HG02852 (cell line): Measurements from ENCODE around the gene USO1.
"Not testable (repeated sequence)": the region's sequence is repeated elsewhere in the genome, so short reads cannot be mapped to it uniquely, and the experiment has no call there.

ENCODE experiments used
- ATAC-seq: cut with Tn5 transposase; IDR thresholded peaks from one replicate; pipeline ENCODE4 v1.9.1; 2021; ENCODE audit warnings: mild to moderate bottlenecking, moderate library complexity; ENCODE audit not compliant: unreplicated experiment

USO1 gene

DNA sequence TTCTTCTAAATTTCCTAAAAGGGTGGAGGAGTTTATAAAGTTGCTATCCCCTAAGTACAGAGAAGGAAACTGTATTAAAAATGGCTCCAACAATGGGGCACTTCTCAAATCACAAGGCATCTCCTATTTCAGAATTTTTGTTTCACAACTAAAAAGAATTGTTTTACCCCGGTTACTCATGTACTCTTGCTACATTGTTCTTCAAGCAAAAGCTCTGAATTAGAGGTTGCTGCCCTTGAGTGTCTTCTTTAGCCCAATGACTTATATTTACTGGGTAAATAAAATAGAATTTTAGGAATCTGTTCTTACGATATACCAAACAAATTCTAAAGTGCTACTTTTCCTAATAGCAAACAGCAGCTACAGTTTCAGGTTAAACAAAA, 110.4 kb downstream of the USO1 start:
- ATAC-seq: no peak

DNA sequence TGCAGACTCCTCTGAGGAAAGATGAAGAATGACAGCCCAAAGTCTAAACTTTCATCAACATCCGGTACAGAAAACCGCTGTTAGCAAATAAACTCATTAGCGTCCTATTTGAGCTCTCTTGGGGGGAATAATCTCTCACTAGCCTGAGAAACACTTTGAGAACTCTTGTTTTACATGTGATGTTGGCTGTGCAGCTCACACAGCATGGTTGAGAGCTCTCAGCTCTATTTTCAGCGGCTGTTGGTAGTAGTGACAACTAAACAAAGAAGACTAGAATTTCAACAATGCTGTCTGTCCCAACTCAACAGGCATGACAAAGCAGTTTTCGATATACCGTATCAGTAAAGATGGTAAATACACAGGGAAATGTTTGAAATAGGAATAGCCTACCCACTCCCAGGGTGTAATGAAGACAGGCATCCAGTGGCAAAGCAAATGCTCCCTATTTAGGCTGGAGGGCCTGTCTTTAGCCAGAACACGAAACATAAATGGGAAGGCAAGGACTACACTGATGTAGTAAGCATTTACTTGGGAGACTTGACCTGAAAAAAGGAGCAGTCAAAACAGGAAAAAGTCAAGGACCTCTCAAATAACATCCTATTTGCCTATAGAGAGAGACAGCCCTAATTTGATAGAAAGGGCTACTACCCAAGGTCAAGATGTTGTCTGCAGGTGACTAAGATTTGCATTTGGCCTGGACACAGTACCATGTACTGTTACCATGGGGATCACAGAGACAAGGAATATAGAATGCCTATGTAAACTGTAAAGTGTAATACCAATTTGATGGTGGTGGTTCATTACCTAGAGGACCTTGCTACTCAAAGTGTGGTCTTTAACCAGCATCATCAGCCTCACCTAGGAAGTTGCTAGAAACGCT, 117.5 kb downstream of the USO1 start:
- no peak for ATAC-seq

- no peak for ATAC-seq
Observed at GRCh38 chr4:75843596-75843995, 119.2 kb downstream of the USO1 start.

GRCh38 chr4:75844151-75844662, 119.8 kb downstream of the USO1 start:
- ATAC-seq: no peak

DNA sequence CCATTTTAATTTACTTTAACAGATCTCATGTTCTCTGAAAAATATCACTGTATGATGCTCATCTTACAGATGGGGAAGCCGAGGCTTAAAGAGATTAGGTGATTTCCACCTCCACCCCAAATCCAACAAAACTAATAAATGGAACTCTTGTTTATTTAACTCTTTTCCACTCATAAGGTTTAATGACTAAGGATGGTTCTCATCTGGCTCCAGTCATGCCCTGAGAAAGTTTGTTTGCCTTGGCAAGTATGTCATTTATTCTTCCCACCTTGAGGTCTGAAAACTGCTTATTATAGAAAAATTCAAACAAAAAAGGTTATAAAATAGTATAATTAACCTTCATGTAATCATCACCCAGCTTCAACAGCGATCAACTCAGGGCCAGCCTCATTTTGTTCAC, 121.6 kb downstream of the USO1 start:
- no peak for ATAC-seq

DNA sequence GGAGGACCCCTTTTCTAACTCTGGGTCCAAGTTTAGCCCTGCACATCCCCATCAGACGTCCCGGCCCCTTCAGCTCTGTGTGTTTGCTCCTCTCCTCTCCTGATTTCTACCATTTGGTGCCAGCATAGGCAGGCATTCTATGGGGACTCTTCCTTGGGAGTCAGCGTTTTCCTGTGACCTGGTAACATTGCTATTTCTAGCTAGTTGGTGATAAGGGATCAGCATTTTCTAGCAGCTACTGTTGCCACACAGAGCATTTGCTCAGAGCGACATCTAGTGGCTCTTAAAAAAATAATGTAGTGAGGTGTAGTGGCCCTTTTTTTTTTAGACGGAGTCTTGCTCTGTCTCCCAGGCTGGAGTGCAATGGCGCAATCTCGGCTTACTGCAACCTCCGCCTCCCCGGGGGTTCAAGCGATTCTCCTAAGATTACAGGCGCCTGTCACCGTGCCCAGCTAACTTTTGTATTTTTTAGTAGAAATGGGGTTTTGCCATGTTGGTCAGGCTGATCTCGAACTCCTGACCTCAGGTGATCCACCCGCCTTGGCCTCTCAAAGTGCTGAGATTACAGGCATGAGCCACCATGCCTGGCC, 123.9 kb downstream of the USO1 start:
- ATAC-seq: not testable (repeated sequence)

- ATAC-seq: no peak
Observed at GRCh38 chr4:75848891-75849290, 124.5 kb downstream of the USO1 start.

DNA sequence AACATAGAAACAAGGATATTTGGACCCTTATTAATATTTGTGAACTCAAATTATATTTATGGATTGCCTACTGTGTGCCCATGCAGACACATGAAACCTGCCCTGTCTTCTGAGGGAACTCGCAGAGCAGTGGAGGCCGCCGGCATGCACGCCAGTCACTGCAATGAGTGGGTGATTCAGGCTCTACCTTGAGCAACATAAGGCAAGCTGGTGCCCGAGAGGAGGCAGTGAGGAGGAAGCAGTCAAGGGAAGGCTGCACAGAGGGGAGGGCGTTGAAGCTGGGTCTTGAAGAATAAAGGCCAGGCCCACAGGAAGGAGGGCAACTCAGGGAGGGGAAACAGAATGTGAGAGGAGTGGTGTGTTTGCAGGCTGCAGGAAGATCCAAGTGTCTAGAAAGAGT, 125.1 kb downstream of the USO1 start:
- no peak for ATAC-seq

GRCh38 chr4:75858721-75859120, 134.3 kb downstream of the USO1 start:
- ATAC-seq: no peak

DNA sequence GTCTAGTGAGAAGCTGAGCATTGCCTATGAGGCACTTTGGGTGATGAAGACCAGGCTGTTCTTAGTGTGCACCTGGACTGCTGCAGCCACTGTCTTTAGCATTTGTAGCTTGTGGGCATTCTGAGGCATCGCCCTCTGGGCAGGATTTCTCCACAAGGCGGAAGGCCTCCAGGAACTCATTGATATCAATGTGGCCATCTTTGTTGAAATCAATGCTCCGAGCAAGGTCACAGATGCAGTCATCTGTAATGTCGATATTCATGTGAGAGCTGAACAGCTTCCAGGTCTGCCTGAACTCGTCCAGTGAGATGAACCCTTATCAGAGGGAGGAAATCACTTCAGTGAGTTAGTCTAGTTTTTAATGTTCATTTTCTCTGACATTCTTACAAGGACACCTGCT, 136.2 kb downstream of the USO1 start:
- ATAC-seq: no peak
